Neural cell (in vitro differentiated cells): ENCODE data around the gene LGALS4. TPM values are rescaled to one million over a fixed set of nuclear protein-coding genes. Genes with fewer than 3 reads are reported as not detected.
"Not testable (repeated sequence)": the region's sequence is repeated elsewhere in the genome, so short reads cannot be mapped to it uniquely, and the experiment has no call there.

Experiments used
- H2AFZ ChIP-seq: fragments of 200-600, 300-800 bp; sonication (generic), shearing (Covaris generic); 2 replicates; pipeline ENCODE4 v1.6.0; 2014; ENCODE audit warnings: low read depth, mild to moderate bottlenecking, antibody characterized with exemption, low read length, moderate library complexity
- H3F3A ChIP-seq: fragments of 200-600 bp; shearing (Covaris generic); 2 replicates; pipeline ENCODE4 v1.6.1; 2016; ENCODE audit warnings: mild to moderate bottlenecking, moderate library complexity, mixed read lengths, antibody characterized with exemption, low read length; ENCODE audit not compliant: insufficient read depth, poor library complexity, severe bottlenecking
- H3K27ac ChIP-seq: fragments of 200-600, 300-800 bp; sonication (generic), shearing (Covaris generic); 2 replicates; pipeline ENCODE4 v1.5.1; 2014; ENCODE audit warnings: mild to moderate bottlenecking, low read length, moderate library complexity
- H3K27me3 ChIP-seq: fragments of 300-800, 200-600 bp; sonication (generic), shearing (Covaris generic); 2 replicates; pipeline ENCODE4 v1.6.0; 2014; ENCODE audit warnings: mild to moderate bottlenecking, low read depth, low read length, moderate library complexity; ENCODE audit not compliant: insufficient read depth
- H3K36me3 ChIP-seq: fragments of 300-800, 200-600 bp; sonication (generic), shearing (Covaris generic); 2 replicates; pipeline ENCODE4 v1.5.1; 2014; ENCODE audit warnings: mild to moderate bottlenecking, antibody characterized with exemption, low read length, moderate library complexity; ENCODE audit not compliant: insufficient read depth
- H3K4me2 ChIP-seq: fragments of 300-800, 200-600 bp; sonication (generic), shearing (Covaris generic); 2 replicates; pipeline ENCODE4 v1.6.0; 2014; ENCODE audit warnings: mild to moderate bottlenecking, low read length
- H3K4me3 ChIP-seq: fragments of 300-800, 200-600 bp; sonication (generic), shearing (Covaris generic); 2 replicates; pipeline ENCODE4 v1.5.1; 2014; ENCODE audit warnings: mild to moderate bottlenecking, low read length, moderate library complexity
- H3K79me2 ChIP-seq: fragments of 200-600 bp; shearing (Covaris generic); replicated peaks from 2 replicates; pipeline ENCODE4 v1.6.0; 2014; ENCODE audit warnings: mild to moderate bottlenecking, low read length, moderate library complexity; ENCODE audit not compliant: insufficient read depth
- H3K9ac ChIP-seq: fragments of 300-800, 200-600 bp; sonication (generic), shearing (Covaris generic); 2 replicates; pipeline ENCODE4 v1.6.1; 2016; ENCODE audit warnings: mild to moderate bottlenecking, low read length, mixed read lengths
- H3K9me2 ChIP-seq: fragments of 200-600 bp; shearing (Covaris generic); 2 replicates; pipeline ENCODE4 v1.6.1; 2016; ENCODE audit warnings: mild to moderate bottlenecking, low read length, mixed read lengths; ENCODE audit not compliant: insufficient read depth
- H3K9me3 ChIP-seq: fragments of 200-600, 300-800 bp; sonication (generic), shearing (Covaris generic); 2 replicates; pipeline ENCODE4 v1.6.1; 2016; ENCODE audit warnings: mild to moderate bottlenecking, mixed run types, low read length, moderate library complexity, mixed read lengths
- H4K20me1 ChIP-seq: fragments of 200-600 bp; shearing (Covaris generic); 2 replicates; pipeline ENCODE4 v1.6.1; 2016; ENCODE audit warnings: mild to moderate bottlenecking, mixed run types; ENCODE audit not compliant: insufficient read depth
- EP300 ChIP-seq: fragments of 450-650 bp; conservative IDR thresholded peaks from 2 replicates; pipeline ENCODE4 v1.6.1; 2014; ENCODE audit warnings: antibody characterized with exemption, mild to moderate bottlenecking, moderate library complexity; ENCODE audit not compliant: poor library complexity, severe bottlenecking
- EZH2 ChIP-seq: fragments of 200-600, 300-800 bp; shearing (Covaris generic), sonication (generic); IDR thresholded peaks from 2 replicates; pipeline ENCODE4 v1.6.1; 2014; ENCODE audit warnings: antibody characterized with exemption, low read length, borderline replicate concordance, mild to moderate bottlenecking; ENCODE audit not compliant: insufficient read depth, poor library complexity, severe bottlenecking
- MXI1 ChIP-seq: fragments of 450-650 bp; conservative IDR thresholded peaks from 2 replicates; pipeline ENCODE4 v1.6.1; 2014; ENCODE audit warnings: antibody characterized with exemption, mild to moderate bottlenecking; ENCODE audit not compliant: poor library complexity, severe bottlenecking
- POLR2AphosphoS5 ChIP-seq: IDR thresholded peaks from 2 replicates; pipeline ENCODE4 v1.6.1; 2012
- RAD21 ChIP-seq: fragments of 450-650 bp; conservative IDR thresholded peaks from 2 replicates; pipeline ENCODE4 v1.6.1; 2014; ENCODE audit warnings: antibody characterized with exemption, mild to moderate bottlenecking, moderate library complexity
- SMC3 ChIP-seq: fragments of 450-650 bp; conservative IDR thresholded peaks from 2 replicates; pipeline ENCODE4 v1.6.1; 2014; ENCODE audit warnings: antibody characterized with exemption, mild to moderate bottlenecking, moderate library complexity; ENCODE audit not compliant: poor library complexity
- TAF1 ChIP-seq: IDR thresholded peaks from 2 replicates; pipeline ENCODE4 v1.6.1; 2012; ENCODE audit warnings: low read depth
- polyA plus RNA-seq: library from polyadenylated mRNA; depleted of rRNA; stranded (reverse); fragments of >200 nt; gene quantifications from 2 replicates; pipeline ENCODE4 v1.2.3, GENCODE V29; 2014
- TF ChIP-seq, protein P1 (sequence below): fragments of 450-650 bp; IDR thresholded peaks from 2 replicates; pipeline ENCODE4 v1.5.1; 2014; ENCODE audit warnings: antibody characterized with exemption, mild to moderate bottlenecking, moderate library complexity; ENCODE audit not compliant: poor library complexity, severe bottlenecking
- TF ChIP-seq, protein P2 (sequence below): IDR thresholded peaks from 2 replicates; pipeline ENCODE4 v1.6.1; 2012; ENCODE audit warnings: borderline replicate concordance

The LGALS4 gene
- polyA plus RNA-seq, 1 donor from 2014 or later: 1.3 TPM

DNA sequence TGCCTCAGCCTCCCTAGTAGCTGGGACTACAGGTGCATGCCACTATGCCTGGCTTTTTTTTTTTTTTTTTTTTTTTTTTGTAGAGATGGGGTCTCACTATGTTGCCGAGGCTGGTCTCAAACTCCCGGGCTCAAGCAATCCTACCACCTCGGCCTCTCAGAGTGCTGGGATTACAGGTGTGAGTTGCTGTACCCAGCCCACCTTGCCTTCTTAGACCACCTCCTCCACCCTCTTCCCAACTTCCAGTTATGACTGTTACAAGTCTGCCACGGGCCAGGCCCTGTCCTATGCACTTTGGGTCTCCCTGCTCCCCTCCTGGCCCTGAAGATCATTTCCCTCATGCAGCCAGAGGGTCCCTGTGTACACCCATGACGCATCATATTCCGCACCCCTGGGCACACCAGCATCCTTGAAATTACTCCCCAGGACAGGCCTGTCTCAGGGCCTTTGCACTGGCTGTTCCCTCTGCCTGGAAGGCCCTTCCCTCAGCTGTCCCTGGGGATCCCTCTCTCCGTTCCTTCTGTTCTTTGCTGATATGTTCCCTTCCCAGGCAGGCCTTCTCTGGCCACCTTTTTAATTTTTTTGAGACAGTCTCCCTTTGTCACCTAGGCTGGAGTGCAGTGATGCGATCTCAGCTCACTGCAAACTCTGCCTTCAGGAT is 3.0 kb downstream of the LGALS4 start:
- TF ChIP-seq POLR2AphosphoS5 (no peak), EP300 (no peak), SMC3 (no peak), TAF1 (no peak), EZH2 (no peak), MXI1 (no peak), RAD21 (no peak)
- TF ChIP-seq, protein P1, sequence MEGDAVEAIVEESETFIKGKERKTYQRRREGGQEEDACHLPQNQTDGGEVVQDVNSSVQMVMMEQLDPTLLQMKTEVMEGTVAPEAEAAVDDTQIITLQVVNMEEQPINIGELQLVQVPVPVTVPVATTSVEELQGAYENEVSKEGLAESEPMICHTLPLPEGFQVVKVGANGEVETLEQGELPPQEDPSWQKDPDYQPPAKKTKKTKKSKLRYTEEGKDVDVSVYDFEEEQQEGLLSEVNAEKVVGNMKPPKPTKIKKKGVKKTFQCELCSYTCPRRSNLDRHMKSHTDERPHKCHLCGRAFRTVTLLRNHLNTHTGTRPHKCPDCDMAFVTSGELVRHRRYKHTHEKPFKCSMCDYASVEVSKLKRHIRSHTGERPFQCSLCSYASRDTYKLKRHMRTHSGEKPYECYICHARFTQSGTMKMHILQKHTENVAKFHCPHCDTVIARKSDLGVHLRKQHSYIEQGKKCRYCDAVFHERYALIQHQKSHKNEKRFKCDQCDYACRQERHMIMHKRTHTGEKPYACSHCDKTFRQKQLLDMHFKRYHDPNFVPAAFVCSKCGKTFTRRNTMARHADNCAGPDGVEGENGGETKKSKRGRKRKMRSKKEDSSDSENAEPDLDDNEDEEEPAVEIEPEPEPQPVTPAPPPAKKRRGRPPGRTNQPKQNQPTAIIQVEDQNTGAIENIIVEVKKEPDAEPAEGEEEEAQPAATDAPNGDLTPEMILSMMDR: no peak
- TF ChIP-seq, protein P2, sequence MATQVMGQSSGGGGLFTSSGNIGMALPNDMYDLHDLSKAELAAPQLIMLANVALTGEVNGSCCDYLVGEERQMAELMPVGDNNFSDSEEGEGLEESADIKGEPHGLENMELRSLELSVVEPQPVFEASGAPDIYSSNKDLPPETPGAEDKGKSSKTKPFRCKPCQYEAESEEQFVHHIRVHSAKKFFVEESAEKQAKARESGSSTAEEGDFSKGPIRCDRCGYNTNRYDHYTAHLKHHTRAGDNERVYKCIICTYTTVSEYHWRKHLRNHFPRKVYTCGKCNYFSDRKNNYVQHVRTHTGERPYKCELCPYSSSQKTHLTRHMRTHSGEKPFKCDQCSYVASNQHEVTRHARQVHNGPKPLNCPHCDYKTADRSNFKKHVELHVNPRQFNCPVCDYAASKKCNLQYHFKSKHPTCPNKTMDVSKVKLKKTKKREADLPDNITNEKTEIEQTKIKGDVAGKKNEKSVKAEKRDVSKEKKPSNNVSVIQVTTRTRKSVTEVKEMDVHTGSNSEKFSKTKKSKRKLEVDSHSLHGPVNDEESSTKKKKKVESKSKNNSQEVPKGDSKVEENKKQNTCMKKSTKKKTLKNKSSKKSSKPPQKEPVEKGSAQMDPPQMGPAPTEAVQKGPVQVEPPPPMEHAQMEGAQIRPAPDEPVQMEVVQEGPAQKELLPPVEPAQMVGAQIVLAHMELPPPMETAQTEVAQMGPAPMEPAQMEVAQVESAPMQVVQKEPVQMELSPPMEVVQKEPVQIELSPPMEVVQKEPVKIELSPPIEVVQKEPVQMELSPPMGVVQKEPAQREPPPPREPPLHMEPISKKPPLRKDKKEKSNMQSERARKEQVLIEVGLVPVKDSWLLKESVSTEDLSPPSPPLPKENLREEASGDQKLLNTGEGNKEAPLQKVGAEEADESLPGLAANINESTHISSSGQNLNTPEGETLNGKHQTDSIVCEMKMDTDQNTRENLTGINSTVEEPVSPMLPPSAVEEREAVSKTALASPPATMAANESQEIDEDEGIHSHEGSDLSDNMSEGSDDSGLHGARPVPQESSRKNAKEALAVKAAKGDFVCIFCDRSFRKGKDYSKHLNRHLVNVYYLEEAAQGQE: no peak
- H3K27me3 ChIP-seq: no peaks in the 10 kb centered on the region
- no peaks in the 10 kb centered on the region for H3K9me3 ChIP-seq
- no peaks in the 10 kb centered on the region for H3K36me3 ChIP-seq
- H4K20me1 ChIP-seq: no peaks in the 10 kb centered on the region
- H3K9ac ChIP-seq: no peak overlapping the region
- H2AFZ ChIP-seq: no peak overlapping the region
- no peaks in the 10 kb centered on the region for H3K9me2 ChIP-seq
- H3K27ac ChIP-seq: no peak overlapping the region
- H3K4me3 ChIP-seq: no peak overlapping the region
- no peaks in the 10 kb centered on the region for H3F3A ChIP-seq
- H3K4me2 ChIP-seq: no peak overlapping the region
- no peaks in the 10 kb centered on the region for H3K79me2 ChIP-seq

DNA sequence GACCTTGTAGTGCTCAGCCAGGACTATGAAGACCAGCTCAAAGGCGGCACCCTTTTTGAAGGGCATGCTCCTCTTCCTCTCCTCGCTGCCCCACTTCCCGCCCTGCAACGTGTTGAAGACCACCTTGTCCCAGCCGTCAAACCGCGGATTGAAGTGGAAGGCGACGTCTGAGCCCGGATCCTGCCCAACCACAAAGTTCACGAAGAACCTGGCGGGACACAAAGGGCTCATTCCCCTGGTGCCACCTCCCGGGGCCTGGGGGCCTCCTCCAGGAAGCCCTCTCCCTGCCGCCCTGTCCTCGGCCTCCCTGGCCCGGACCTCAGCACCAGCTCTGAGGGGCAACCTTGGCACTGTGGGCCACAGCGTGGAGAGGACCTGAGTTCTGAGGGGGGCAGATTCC is 4.0 kb downstream of the LGALS4 start:
- H3K79me2 ChIP-seq: no peaks in the 10 kb centered on the region
- no peak overlapping the region for H3K4me3 ChIP-seq
- no peak overlapping the region for H2AFZ ChIP-seq
- H4K20me1 ChIP-seq: no peaks in the 10 kb centered on the region
- no peak overlapping the region for H3K27ac ChIP-seq
- no peaks in the 10 kb centered on the region for H3K27me3 ChIP-seq
- no peaks in the 10 kb centered on the region for H3K9me3 ChIP-seq
- H3K4me2 ChIP-seq: no peak overlapping the region
- no peaks in the 10 kb centered on the region for H3F3A ChIP-seq
- no peak overlapping the region for H3K9ac ChIP-seq
- H3K9me2 ChIP-seq: no peaks in the 10 kb centered on the region
- H3K36me3 ChIP-seq: no peaks in the 10 kb centered on the region
- TF ChIP-seq MXI1: no peak
- no peak for TF ChIP-seq SMC3
- no peak for TF ChIP-seq EP300
- no peak for TF ChIP-seq RAD21
- TF ChIP-seq TAF1: no peak
- TF ChIP-seq POLR2AphosphoS5: no peak

DNA sequence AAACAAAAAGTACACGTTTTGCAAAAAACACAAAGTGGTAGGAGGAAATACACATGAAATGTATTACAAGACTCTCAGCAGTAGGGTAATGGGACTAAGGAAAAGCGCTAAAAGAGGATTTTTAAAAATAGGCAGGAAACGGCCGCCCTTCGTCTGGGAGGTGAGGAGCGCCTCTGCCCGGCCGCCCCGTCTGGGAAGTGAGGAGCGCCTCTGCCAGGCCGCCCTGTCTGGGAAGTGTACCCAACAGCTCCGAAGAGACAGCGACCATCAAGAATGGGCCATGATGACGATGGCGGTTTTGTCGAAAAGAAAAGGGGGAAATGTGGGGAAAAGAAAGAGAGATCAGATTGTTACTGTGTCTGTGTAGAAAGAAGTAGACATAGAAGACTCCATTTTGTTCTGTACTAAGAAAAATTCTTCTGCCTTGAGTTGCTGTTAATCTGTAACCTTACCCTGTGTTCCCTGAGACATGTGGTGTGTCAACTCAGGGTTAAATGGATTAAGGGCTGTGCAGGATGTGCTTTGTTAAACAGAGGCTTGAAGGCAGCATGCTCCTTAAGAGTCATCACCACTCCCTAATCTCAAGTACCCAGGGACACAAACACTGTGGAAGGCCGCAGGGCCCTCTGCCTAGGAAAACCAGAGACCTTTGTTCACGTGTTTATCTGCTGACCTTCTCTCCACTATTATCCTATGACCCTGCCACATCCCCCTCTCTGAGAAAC is 5.2 kb downstream of the LGALS4 start:
- H3K27me3 ChIP-seq, H3K27ac ChIP-seq, H3K4me2 ChIP-seq, H3K9me2 ChIP-seq, H2AFZ ChIP-seq, H4K20me1 ChIP-seq, H3K9ac ChIP-seq, H3K4me3 ChIP-seq, H3F3A ChIP-seq, H3K36me3 ChIP-seq, H3K79me2 ChIP-seq, H3K9me3 ChIP-seq: not testable (repeated sequence)
